ENCODE results near the gene NME7. TPM values are rescaled to one million over a fixed set of nuclear protein-coding genes. Genes with fewer than 3 reads are reported as not detected.

The NME7 gene
- total and polyA plus RNA-seq, 4 donors, result 7.8 to 26.5 (median 9.4) TPM

DNA sequence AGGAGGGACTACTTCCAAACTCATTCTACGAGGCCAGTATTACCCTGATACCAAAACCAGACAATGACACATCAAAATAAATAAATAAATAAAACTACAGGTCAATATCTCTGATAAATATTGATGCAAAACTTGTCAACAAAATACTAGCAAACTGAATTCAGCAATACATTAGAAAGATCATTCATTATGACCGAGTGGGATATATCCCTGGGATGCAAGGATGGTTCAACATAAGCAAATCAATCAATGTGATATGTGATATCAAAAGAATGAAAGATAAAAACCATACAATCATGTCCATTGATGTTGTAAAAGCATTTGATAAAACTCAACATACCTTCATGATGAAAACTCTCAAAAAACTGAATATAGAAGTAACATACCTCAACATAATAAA lies 36.7 kb downstream of the NME7 start:
- peaks cover 0 to 3% (median 0%) of the 10 kb centered on the region in 4 donors for H3K4me1 ChIP-seq (ENCODE audit: control insufficient read depth in 4 of 4, insufficient read depth in 4 of 4, low read length in 3 of 4)
- H3K9me3 ChIP-seq (ENCODE audit: control insufficient read depth in 4 of 4, low read length in 3 of 4), result no peaks in the 10 kb centered on the region
- WGBS, result 97% methylated on average over 2 of the region's 2 CpGs
- TF ChIP-seq SP1 (IDR thresholded peaks at IDR 0.05) (no peak), FOXA2 (IDR thresholded peaks at IDR 0.05) (no peak), RXRA (IDR thresholded peaks at IDR 0.05) (no peak), GABPA (IDR thresholded peaks at IDR 0.05 in 1 of 2, conservative IDR thresholded peaks at IDR 0.05 in 1 of 2) (no peak), YY1 (IDR thresholded peaks at IDR 0.05) (no peak), JUND (IDR thresholded peaks at IDR 0.05) (no peak), HNF4G (IDR thresholded peaks at IDR 0.05) (no peak)
- TF ChIP-seq, protein P1, sequence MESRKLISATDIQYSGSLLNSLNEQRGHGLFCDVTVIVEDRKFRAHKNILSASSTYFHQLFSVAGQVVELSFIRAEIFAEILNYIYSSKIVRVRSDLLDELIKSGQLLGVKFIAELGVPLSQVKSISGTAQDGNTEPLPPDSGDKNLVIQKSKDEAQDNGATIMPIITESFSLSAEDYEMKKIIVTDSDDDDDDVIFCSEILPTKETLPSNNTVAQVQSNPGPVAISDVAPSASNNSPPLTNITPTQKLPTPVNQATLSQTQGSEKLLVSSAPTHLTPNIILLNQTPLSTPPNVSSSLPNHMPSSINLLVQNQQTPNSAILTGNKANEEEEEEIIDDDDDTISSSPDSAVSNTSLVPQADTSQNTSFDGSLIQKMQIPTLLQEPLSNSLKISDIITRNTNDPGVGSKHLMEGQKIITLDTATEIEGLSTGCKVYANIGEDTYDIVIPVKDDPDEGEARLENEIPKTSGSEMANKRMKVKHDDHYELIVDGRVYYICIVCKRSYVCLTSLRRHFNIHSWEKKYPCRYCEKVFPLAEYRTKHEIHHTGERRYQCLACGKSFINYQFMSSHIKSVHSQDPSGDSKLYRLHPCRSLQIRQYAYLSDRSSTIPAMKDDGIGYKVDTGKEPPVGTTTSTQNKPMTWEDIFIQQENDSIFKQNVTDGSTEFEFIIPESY (IDR thresholded peaks at IDR 0.05), result no peak
- TF ChIP-seq, protein P2, sequence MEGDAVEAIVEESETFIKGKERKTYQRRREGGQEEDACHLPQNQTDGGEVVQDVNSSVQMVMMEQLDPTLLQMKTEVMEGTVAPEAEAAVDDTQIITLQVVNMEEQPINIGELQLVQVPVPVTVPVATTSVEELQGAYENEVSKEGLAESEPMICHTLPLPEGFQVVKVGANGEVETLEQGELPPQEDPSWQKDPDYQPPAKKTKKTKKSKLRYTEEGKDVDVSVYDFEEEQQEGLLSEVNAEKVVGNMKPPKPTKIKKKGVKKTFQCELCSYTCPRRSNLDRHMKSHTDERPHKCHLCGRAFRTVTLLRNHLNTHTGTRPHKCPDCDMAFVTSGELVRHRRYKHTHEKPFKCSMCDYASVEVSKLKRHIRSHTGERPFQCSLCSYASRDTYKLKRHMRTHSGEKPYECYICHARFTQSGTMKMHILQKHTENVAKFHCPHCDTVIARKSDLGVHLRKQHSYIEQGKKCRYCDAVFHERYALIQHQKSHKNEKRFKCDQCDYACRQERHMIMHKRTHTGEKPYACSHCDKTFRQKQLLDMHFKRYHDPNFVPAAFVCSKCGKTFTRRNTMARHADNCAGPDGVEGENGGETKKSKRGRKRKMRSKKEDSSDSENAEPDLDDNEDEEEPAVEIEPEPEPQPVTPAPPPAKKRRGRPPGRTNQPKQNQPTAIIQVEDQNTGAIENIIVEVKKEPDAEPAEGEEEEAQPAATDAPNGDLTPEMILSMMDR (IDR thresholded peaks at IDR 0.05; ENCODE audit: low read depth, low read length, missing input control), result no peak
- TF ChIP-seq, protein P3, sequence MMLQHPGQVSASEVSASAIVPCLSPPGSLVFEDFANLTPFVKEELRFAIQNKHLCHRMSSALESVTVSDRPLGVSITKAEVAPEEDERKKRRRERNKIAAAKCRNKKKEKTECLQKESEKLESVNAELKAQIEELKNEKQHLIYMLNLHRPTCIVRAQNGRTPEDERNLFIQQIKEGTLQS (IDR thresholded peaks at IDR 0.05), result no peak
- TF ChIP-seq, protein P4, sequence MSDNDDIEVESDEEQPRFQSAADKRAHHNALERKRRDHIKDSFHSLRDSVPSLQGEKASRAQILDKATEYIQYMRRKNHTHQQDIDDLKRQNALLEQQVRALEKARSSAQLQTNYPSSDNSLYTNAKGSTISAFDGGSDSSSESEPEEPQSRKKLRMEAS (IDR thresholded peaks at IDR 0.05), result no peak
- H3K9ac ChIP-seq (ENCODE audit: low read depth in 1 of 2, low read length in 2 of 2), result no peak overlapping the region
- no peak for DNase-seq (ENCODE audit: low spot score)
- H3K4me3 ChIP-seq (ENCODE audit: low read depth in 1 of 3, low read length in 3 of 3), result no peak overlapping the region
- H3K27ac ChIP-seq (ENCODE audit: low read depth in 1 of 2, low read length in 2 of 2), result no peak overlapping the region
- no peaks in the 10 kb centered on the region for H3K27me3 ChIP-seq (ENCODE audit: control insufficient read depth in 4 of 4, insufficient read depth in 4 of 4, low read length in 3 of 4)
- no peaks in the 10 kb centered on the region for H3K36me3 ChIP-seq (ENCODE audit: control insufficient read depth in 4 of 4, insufficient read depth in 3 of 4, low read depth in 1 of 4, low read length in 3 of 4)

DNA sequence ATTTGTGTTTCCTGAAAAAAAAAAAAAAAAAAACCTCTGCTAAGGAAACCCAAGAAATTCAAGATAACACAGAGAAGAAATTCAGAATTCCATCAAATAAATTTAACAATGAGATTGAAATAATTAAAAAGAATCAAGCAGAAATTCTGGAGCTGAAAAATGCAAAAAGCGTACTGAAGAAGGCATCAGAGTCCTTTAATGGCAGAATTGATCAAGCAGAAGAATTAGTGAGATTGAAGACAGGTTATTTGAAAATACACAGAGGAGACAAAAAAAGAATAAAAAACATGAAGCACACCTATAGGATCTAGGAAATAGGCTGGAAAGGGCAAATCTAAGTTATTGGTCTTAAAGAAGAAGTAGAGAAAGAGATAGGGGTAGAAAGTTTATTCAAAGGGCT lies 38.2 kb downstream of the NME7 start:
- no peaks in the 10 kb centered on the region for H3K9me3 ChIP-seq (ENCODE audit: control insufficient read depth in 4 of 4, low read length in 3 of 4)
- no peaks in the 10 kb centered on the region for H3K36me3 ChIP-seq (ENCODE audit: control insufficient read depth in 4 of 4, insufficient read depth in 3 of 4, low read depth in 1 of 4, low read length in 3 of 4)
- no peak overlapping the region for H3K9ac ChIP-seq (ENCODE audit: low read depth in 1 of 2, low read length in 2 of 2)
- no peak overlapping the region for H3K4me3 ChIP-seq (ENCODE audit: low read depth in 1 of 3, low read length in 3 of 3)
- no peak for DNase-seq (ENCODE audit: low spot score)
- H3K4me1 ChIP-seq (ENCODE audit: control insufficient read depth in 4 of 4, insufficient read depth in 4 of 4, low read length in 3 of 4), result peaks cover 0 to 3% (median 0%) of the 10 kb centered on the region in 4 donors
- H3K27me3 ChIP-seq (ENCODE audit: control insufficient read depth in 4 of 4, insufficient read depth in 4 of 4, low read length in 3 of 4), result no peaks in the 10 kb centered on the region
- H3K27ac ChIP-seq (ENCODE audit: low read depth in 1 of 2, low read length in 2 of 2), result no peak overlapping the region
- WGBS, result 98% methylated on average over 1 of the region's 1 CpG
- TF ChIP-seq YY1 (IDR thresholded peaks at IDR 0.05), result no peak
- TF ChIP-seq, protein P2 (IDR thresholded peaks at IDR 0.05; ENCODE audit: low read depth, low read length, missing input control), result no peak
- TF ChIP-seq, protein P4 (IDR thresholded peaks at IDR 0.05), result no peak
- TF ChIP-seq RAD21 (IDR thresholded peaks at IDR 0.05), result no peak
- no peak for TF ChIP-seq FOXA2 (IDR thresholded peaks at IDR 0.05)
- TF ChIP-seq HNF4G (IDR thresholded peaks at IDR 0.05), result no peak
- no peak for TF ChIP-seq FOXA1 (IDR thresholded peaks at IDR 0.05)
- no peak for TF ChIP-seq SP1 (IDR thresholded peaks at IDR 0.05)
- no peak for TF ChIP-seq RXRA (IDR thresholded peaks at IDR 0.05)
- TF ChIP-seq EGR1 (IDR thresholded peaks at IDR 0.05; ENCODE audit: low read depth in 2 of 2), result no peak
- TF ChIP-seq JUND (IDR thresholded peaks at IDR 0.05), result no peak
- TF ChIP-seq NR2F2 (IDR thresholded peaks at IDR 0.05), result no peak
- TF ChIP-seq, protein P1 (IDR thresholded peaks at IDR 0.05), result no peak
- TF ChIP-seq GABPA (IDR thresholded peaks at IDR 0.05 in 1 of 2, conservative IDR thresholded peaks at IDR 0.05 in 1 of 2), result no peak
- TF ChIP-seq, protein P5, sequence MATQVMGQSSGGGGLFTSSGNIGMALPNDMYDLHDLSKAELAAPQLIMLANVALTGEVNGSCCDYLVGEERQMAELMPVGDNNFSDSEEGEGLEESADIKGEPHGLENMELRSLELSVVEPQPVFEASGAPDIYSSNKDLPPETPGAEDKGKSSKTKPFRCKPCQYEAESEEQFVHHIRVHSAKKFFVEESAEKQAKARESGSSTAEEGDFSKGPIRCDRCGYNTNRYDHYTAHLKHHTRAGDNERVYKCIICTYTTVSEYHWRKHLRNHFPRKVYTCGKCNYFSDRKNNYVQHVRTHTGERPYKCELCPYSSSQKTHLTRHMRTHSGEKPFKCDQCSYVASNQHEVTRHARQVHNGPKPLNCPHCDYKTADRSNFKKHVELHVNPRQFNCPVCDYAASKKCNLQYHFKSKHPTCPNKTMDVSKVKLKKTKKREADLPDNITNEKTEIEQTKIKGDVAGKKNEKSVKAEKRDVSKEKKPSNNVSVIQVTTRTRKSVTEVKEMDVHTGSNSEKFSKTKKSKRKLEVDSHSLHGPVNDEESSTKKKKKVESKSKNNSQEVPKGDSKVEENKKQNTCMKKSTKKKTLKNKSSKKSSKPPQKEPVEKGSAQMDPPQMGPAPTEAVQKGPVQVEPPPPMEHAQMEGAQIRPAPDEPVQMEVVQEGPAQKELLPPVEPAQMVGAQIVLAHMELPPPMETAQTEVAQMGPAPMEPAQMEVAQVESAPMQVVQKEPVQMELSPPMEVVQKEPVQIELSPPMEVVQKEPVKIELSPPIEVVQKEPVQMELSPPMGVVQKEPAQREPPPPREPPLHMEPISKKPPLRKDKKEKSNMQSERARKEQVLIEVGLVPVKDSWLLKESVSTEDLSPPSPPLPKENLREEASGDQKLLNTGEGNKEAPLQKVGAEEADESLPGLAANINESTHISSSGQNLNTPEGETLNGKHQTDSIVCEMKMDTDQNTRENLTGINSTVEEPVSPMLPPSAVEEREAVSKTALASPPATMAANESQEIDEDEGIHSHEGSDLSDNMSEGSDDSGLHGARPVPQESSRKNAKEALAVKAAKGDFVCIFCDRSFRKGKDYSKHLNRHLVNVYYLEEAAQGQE (IDR thresholded peaks at IDR 0.05), result no peak
- TF ChIP-seq, protein P3 (IDR thresholded peaks at IDR 0.05), result no peak
- no peak for TF ChIP-seq TAF1 (conservative IDR thresholded peaks at IDR 0.05)
- TF ChIP-seq HNF4A (conservative IDR thresholded peaks at IDR 0.05), result no peak

All from liver (tissue), 9 donors.